DMS114 treated with DMSO at 0.1 percent for 48 hours (cell line): ENCODE data around the gene ABCA13.

Experiments
- DNase-seq: peaks from one replicate; lab custom pipeline; 2025; ENCODE audit not compliant: unreplicated experiment; lab: John Stamatoyannopoulos, UW

Gene ABCA13

GRCh38 chr7:48360574-48360973 lies 189.3 kb downstream of the ABCA13 start:
- DNase-seq = no peak

GRCh38 chr7:48363174-48363573 lies 191.9 kb downstream of the ABCA13 start:
- no peak for DNase-seq

- no peak for DNase-seq
Observed at GRCh38 chr7:48365010-48365409, 193.8 kb downstream of the ABCA13 start.

GRCh38 chr7:48366096-48366495 lies 194.8 kb downstream of the ABCA13 start:
- DNase-seq = no peak

- no peak for DNase-seq
Observed at GRCh38 chr7:48376263-48376662, 205.0 kb downstream of the ABCA13 start.

GRCh38 chr7:48380921-48381320 lies 209.7 kb downstream of the ABCA13 start:
- DNase-seq = no peak

GRCh38 chr7:48381571-48381970 lies 210.3 kb downstream of the ABCA13 start:
- DNase-seq = no peak

GRCh38 chr7:48384180-48384752 lies 213.0 kb downstream of the ABCA13 start:
- DNase-seq = no peak

- no peak for DNase-seq
Observed at GRCh38 chr7:48387932-48388331, 216.7 kb downstream of the ABCA13 start.

GRCh38 chr7:48388911-48389310 lies 217.7 kb downstream of the ABCA13 start:
- no peak for DNase-seq

GRCh38 chr7:48389977-48390376 lies 218.7 kb downstream of the ABCA13 start:
- no peak for DNase-seq

- DNase-seq = no peak
Observed at GRCh38 chr7:48390388-48391327, 219.4 kb downstream of the ABCA13 start.

- no peak for DNase-seq
Observed at GRCh38 chr7:48398191-48398590, 226.9 kb downstream of the ABCA13 start.

- no peak for DNase-seq
Observed at GRCh38 chr7:48402721-48403120, 231.5 kb downstream of the ABCA13 start.

- no peak for DNase-seq
Observed at GRCh38 chr7:48408731-48409130, 237.5 kb downstream of the ABCA13 start.

- DNase-seq = no peak
Observed at GRCh38 chr7:48411619-48412018, 240.4 kb downstream of the ABCA13 start.

GRCh38 chr7:48414011-48414732 lies 242.9 kb downstream of the ABCA13 start:
- DNase-seq = no peak

- DNase-seq = no peak
Observed at GRCh38 chr7:48416327-48416908, 245.2 kb downstream of the ABCA13 start.

- DNase-seq = no peak
Observed at GRCh38 chr7:48419401-48419800, 248.1 kb downstream of the ABCA13 start.

GRCh38 chr7:48420206-48420605 lies 248.9 kb downstream of the ABCA13 start:
- DNase-seq = no peak

- DNase-seq = no peak
Observed at GRCh38 chr7:48421357-48421756, 250.1 kb downstream of the ABCA13 start.
